Adrenal gland (tissue), 12 donors: ENCODE results near the gene FAM53B. TPM values are rescaled to one million over a fixed set of nuclear protein-coding genes. Genes with fewer than 3 reads are reported as not detected.

Source experiments
- DNase-seq, 7 donors: peaks; one replicate each; pipeline ENCODE4 v3.0.0-alpha.2; 2019 to 2020
- H3K27ac ChIP-seq, 5 donors: fragments of 200-600 bp; sonication (generic) in 4 of 5; 1 replicate in 3 of 5; 2 replicates in 2 of 5; pipeline versions ENCODE4 v1.5.1 to v1.8.0; 2016 to 2020; ENCODE audit warnings: mild to moderate bottlenecking in 1 of 5
- H3K27me3 ChIP-seq: fragments of 200-600 bp; 2 replicates; pipeline ENCODE4 v1.8.0; 2021
- H3K36me3 ChIP-seq, 2 donors: fragments of 200-600 bp; replicated peaks in 1 of 2; 1 replicate in 1 of 2; 2 replicates in 1 of 2; pipeline versions ENCODE4 v1.5.1 to v1.8.0; 2018 to 2022
- H3K4me1 ChIP-seq, 2 donors: fragments of 200-600 bp; replicated peaks in 1 of 2; 1 replicate in 1 of 2; 2 replicates in 1 of 2; pipeline versions ENCODE4 v1.5.1 to v1.8.0; 2018 to 2021
- H3K4me3 ChIP-seq, 4 donors: fragments of 200-600 bp; sonication (generic) in 3 of 4; one replicate each; pipeline ENCODE4 v1.5.1; 2016 to 2018
- H3K9me3 ChIP-seq, 3 donors: fragments of 200-600 bp; sonication (generic) in 1 of 3; replicated peaks in 1 of 3; 1 replicate in 2 of 3; 2 replicates in 1 of 3; pipeline versions ENCODE4 v1.5.1 to v1.8.0; 2016 to 2021
- POLR2A ChIP-seq, 2 donors: fragments of 450-650 bp; IDR thresholded peaks; one replicate each; pipeline ENCODE4 v1.6.1; 2017; ENCODE audit warnings: antibody characterized with exemption in 2 of 2, mild to moderate bottlenecking in 2 of 2, moderate library complexity in 1 of 2
- WGBS, 4 donors: extraction: QIAGEN DNeasy Blood & Tissue Kit in 2 of 4; methylation state at CpG; one replicate each; pipeline versions ENCODE4 v1.1.5 to v1.1.7; 2013 to 2017; 5-methylcytosine and 5-hydroxymethylcytosine counted together
- intact Hi-C, 2 donors: fragments of 100-400 bp; cut with DNase I; formaldehyde crosslinking; loops; one replicate each; pipeline versions ENCODE4 v1.14.1 to v1.15.0; 2022 to 2023
- polyA plus RNA-seq, 3 donors: library from polyadenylated mRNA; stranded (reverse); fragments of 200-250 nt in 2 of 3; fragments of 350-450 nt in 1 of 3; fragmentation: Illumina TruSeq in 1 of 3; extraction: RNeasy Lipid Tissue Mini Kit (QIAGEN cat#74804) in 1 of 3; gene quantifications; one replicate each; pipeline ENCODE4 v1.2.3, GENCODE V29; 2013 to 2014
- total RNA-seq, 9 donors: library from RNA; depleted of rRNA in 4 of 9; stranded (reverse); fragments of >200 nt in 4 of 9; fragments of 120-200 nt in 1 of 9; fragmentation: NEBNext Ultra II Directional in 1 of 9; extraction: Animal tissue kit (Norgen Biotek cat#: 25700) in 1 of 9; gene quantifications; one replicate each; pipeline versions ENCODE4 v1.1.0 to v1.2.4, GENCODE V29; 2013 to 2023
- TF ChIP-seq, protein P1 (sequence below), 6 experiments: fragments of 450-650 bp in 4 of 6; fragments of 200-600 bp in 2 of 6; sonication (generic) in 1 of 6; IDR thresholded peaks; 1 replicate in 5 of 6; 2 replicates in 1 of 6; pipeline versions ENCODE4 v1.5.1 to v1.8.0; 2016 to 2021; ENCODE audit warnings: antibody characterized with exemption in 6 of 6, mild to moderate bottlenecking in 2 of 6, moderate library complexity in 1 of 6
- donor health status: healthy with polysubstance abuse.
- donor health status: Bipolar disorder and iron deficiency.
- donor health status: DM: yes; HTN: yes; CAD: no.
- donor health status: DM: no; HTN: no; CAD: no.
- donor health status: DM: no; HTN: no; CAD: no.
- donor health status: DM: yes; HTN: yes; CAD: no.

FAM53B gene
- total and polyA plus RNA-seq, 12 donors = 15.1 to 90.9 (median 65.5) TPM

- Histone ChIP-seq H3K4me3 (no peak overlapping the region), H3K27ac (peak overlapping the region in 2 of 5 donors; percentile 82 to 83), H3K4me1 (peaks cover 36 to 86% of the 10 kb centered on the region in 2 donors), H3K9me3 (no peaks in the 10 kb centered on the region), H3K36me3 (peaks cover 0 to 14% of the 10 kb centered on the region in 2 donors), H3K27me3 (no peaks in the 10 kb centered on the region)
- WGBS, 4 donors = 84 to 91% (median 89%) methylated on average over 5 of the region's 5 CpGs
- no peak for DNase-seq
- intact Hi-C loops = no loop called here
- no peak for TF ChIP-seq POLR2A (IDR thresholded peaks at IDR 0.05)
- TF ChIP-seq, protein P1, sequence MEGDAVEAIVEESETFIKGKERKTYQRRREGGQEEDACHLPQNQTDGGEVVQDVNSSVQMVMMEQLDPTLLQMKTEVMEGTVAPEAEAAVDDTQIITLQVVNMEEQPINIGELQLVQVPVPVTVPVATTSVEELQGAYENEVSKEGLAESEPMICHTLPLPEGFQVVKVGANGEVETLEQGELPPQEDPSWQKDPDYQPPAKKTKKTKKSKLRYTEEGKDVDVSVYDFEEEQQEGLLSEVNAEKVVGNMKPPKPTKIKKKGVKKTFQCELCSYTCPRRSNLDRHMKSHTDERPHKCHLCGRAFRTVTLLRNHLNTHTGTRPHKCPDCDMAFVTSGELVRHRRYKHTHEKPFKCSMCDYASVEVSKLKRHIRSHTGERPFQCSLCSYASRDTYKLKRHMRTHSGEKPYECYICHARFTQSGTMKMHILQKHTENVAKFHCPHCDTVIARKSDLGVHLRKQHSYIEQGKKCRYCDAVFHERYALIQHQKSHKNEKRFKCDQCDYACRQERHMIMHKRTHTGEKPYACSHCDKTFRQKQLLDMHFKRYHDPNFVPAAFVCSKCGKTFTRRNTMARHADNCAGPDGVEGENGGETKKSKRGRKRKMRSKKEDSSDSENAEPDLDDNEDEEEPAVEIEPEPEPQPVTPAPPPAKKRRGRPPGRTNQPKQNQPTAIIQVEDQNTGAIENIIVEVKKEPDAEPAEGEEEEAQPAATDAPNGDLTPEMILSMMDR (IDR thresholded peaks at IDR 0.05) = no peak
These were observed 63.1 kb downstream of the FAM53B start for GRCh38 chr10:124681091-124681490.

DNA sequence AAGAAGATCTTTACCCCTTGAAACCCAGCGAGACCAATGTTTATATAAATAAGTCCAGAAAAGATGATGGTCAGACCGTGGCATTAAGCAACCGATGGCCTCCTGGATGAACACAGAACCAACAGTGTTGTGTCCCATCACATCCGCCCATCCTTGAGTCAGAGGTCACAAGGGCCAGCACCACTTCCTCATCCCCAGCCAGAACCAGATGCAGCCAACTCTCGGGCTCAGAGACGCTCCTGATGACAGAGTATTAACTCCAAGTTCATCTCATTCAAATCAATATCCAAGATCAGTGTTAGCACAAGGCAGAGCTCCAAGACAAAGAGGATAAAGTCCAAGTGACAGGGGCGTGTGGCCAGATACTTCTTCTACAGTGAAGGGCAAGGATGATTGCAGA, 63.5 kb downstream of the FAM53B start:
- H3K4me1 ChIP-seq = peaks cover 36 to 85% of the 10 kb centered on the region in 2 donors
- peaks cover 0 to 14% of the 10 kb centered on the region in 2 donors for H3K36me3 ChIP-seq
- H3K27me3 ChIP-seq = no peaks in the 10 kb centered on the region
- WGBS, 4 donors = 36 to 58% (median 49%) methylated on average over 7 of the region's 7 CpGs
- intact Hi-C loops = no loop called here
- TF ChIP-seq, protein P1 (IDR thresholded peaks at IDR 0.05) = no peak
- TF ChIP-seq POLR2A (IDR thresholded peaks at IDR 0.05) = no peak
- no peak overlapping the region for H3K4me3 ChIP-seq
- H3K27ac ChIP-seq = peak overlapping the region in 3 of 5 donors; percentile 38 to 83 (median 82)
- DNase-seq = peak in 6 of 7 donors; percentile 65 to 87 (median 71)
- no peaks in the 10 kb centered on the region for H3K9me3 ChIP-seq

DNA sequence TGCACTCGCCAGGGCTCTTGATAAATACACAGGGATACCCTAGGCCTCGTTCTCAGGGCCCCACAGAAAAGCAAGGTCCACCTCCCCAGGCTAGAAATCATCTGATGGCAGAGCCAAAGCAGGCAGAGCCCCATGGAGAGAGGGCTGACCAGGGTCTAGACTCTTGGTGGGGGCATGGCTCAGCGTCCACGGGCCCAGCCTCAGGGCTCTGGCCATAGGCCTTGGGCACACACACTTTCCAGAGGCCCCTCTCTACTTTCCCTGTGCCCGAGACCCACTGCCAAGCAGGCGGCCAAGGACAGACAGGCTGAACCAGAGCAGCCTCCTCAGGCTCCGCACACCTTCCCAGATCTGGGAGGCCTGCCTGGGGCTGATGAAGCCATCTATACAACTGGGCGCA, 64.8 kb downstream of the FAM53B start:
- DNase-seq = no peak
- H3K27me3 ChIP-seq = no peaks in the 10 kb centered on the region
- intact Hi-C loops = no loop called here
- H3K9me3 ChIP-seq = no peaks in the 10 kb centered on the region
- H3K27ac ChIP-seq = peak overlapping the region in 3 of 5 donors; percentile 38 to 82 (median 79)
- H3K4me1 ChIP-seq = peaks cover 49 to 87% of the 10 kb centered on the region in 2 donors
- H3K4me3 ChIP-seq = no peak overlapping the region
- WGBS, 4 donors = 46 to 69% (median 57%) methylated on average over 8 of the region's 8 CpGs
- H3K36me3 ChIP-seq = peaks cover 0 to 14% of the 10 kb centered on the region in 2 donors
- TF ChIP-seq POLR2A (IDR thresholded peaks at IDR 0.05) = no peak
- TF ChIP-seq, protein P1 (IDR thresholded peaks at IDR 0.05) = no peak

GRCh38 chr10:124678557-124679240, 65.5 kb downstream of the FAM53B start:
- no peak for TF ChIP-seq POLR2A (IDR thresholded peaks at IDR 0.05)
- TF ChIP-seq, protein P1 (IDR thresholded peaks at IDR 0.05) = no peak
- Histone ChIP-seq H3K4me1 (peaks cover 52 to 86% of the 10 kb centered on the region in 2 donors), H3K27me3 (no peaks in the 10 kb centered on the region), H3K9me3 (no peaks in the 10 kb centered on the region), H3K4me3 (no peak overlapping the region), H3K27ac (peak overlapping the region in 3 of 5 donors; percentile 38 to 82 (median 79)), H3K36me3 (peaks cover 0 to 14% of the 10 kb centered on the region in 2 donors)
- 75 to 88% (median 81%) methylated on average over 8 to 12 of the region's 12 CpGs for WGBS, 4 donors
- no peak for DNase-seq
- intact Hi-C loops = no loop called here
